Gastroesophageal sphincter (tissue), 3 donors: ENCODE data around the gene DENND1B.

Experiments
- CTCF ChIP-seq, 4 experiments: fragments of 200-600 bp in 2 of 4; fragments of 450-650 bp in 2 of 4; sonication (generic) in 1 of 4; IDR thresholded peaks; one replicate each; pipeline ENCODE4 v1.5.1; 2017 to 2019; ENCODE audit warnings: antibody characterized with exemption in 4 of 4, mild to moderate bottlenecking in 2 of 4, moderate library complexity in 2 of 4
- EP300 ChIP-seq: sonication (generic); formaldehyde crosslinking; IDR thresholded peaks from one replicate; pipeline ENCODE4 v1.6.1; 2017; ENCODE audit warnings: antibody characterized with exemption, mild to moderate bottlenecking
- POLR2A ChIP-seq, 2 donors: fragments of 450-650 bp; IDR thresholded peaks; one replicate each; pipeline ENCODE4 v1.6.1; 2017; ENCODE audit warnings: antibody characterized with exemption in 2 of 2, mild to moderate bottlenecking in 2 of 2, moderate library complexity in 1 of 2
- POLR2AphosphoS5 ChIP-seq: sonication (generic); formaldehyde crosslinking; IDR thresholded peaks from one replicate; pipeline ENCODE4 v1.6.1; 2017; ENCODE audit warnings: antibody characterized with exemption

- no peak for TF ChIP-seq CTCF (IDR thresholded peaks at IDR 0.05)
- no peak for TF ChIP-seq POLR2AphosphoS5
- TF ChIP-seq POLR2A (IDR thresholded peaks at IDR 0.05), result no peak
- no peak for TF ChIP-seq EP300
These were observed 142.6 kb downstream of the DENND1B start for GRCh38 chr1:197632651-197633050.
